MCF 10A (cell line): ENCODE data around the gene TLR5. TPM values are rescaled to one million over a fixed set of nuclear protein-coding genes. Genes with fewer than 3 reads are reported as not detected.

Source experiments
- Bru-seq: library from RNA; stranded (reverse); fragments of 400-500 nt; gene quantifications from one replicate; lab custom pipeline; 2021; lab: Mats Ljungman, UMichigan
- BruChase-seq, 2 experiments: library from RNA; stranded (reverse); fragments of 400-500 nt; gene quantifications; one replicate each; lab custom pipeline; 2021; lab: Mats Ljungman, UMichigan
- BruUV-seq: library from RNA; stranded (reverse); fragments of 400-500 nt; replicated peaks from 2 replicates; lab custom pipeline; 2021; lab: Mats Ljungman, UMichigan
- CTCF ChIA-PET: fragments of 300-600 bp; sonication (Branson Sonifier 250); formaldehyde crosslinking; extraction: SDS; loops from one replicate; lab custom pipeline; 2021; ENCODE audit warnings: antibody characterized with exemption, inconsistent platforms; lab: Yijun Ruan, JAX
- POLR2A ChIA-PET: fragments of 300-600, 350-650 bp; sonication (Branson Sonifier 250); formaldehyde crosslinking; extraction: SDS; loops from one replicate; lab custom pipeline; 2020; ENCODE audit warnings: antibody characterized with exemption, inconsistent platforms; lab: Yijun Ruan, JAX
- DNase-seq: peaks from one replicate; pipeline ENCODE4 v3.0.0-alpha.2; 2018; ENCODE audit not compliant: unreplicated experiment
- H3K27ac Mint-ChIP-seq: one replicate; pipeline ENCODE4 v1.8.0; 2022; ENCODE audit warnings: mild to moderate bottlenecking, low read depth, mixed read lengths; ENCODE audit not compliant: unreplicated experiment
- H3K27me3 Mint-ChIP-seq: one replicate; pipeline ENCODE4 v1.8.0; 2022; ENCODE audit warnings: mixed read lengths; ENCODE audit not compliant: insufficient read depth, unreplicated experiment
- H3K36me3 Mint-ChIP-seq: one replicate; pipeline ENCODE4 v1.8.0; 2022; ENCODE audit warnings: mild to moderate bottlenecking, moderate library complexity, mixed read lengths; ENCODE audit not compliant: insufficient read depth, unreplicated experiment
- H3K4me1 Mint-ChIP-seq: one replicate; pipeline ENCODE4 v1.8.0; 2022; ENCODE audit warnings: mixed read lengths; ENCODE audit not compliant: insufficient read depth, unreplicated experiment
- H3K4me3 Mint-ChIP-seq: one replicate; pipeline ENCODE4 v1.8.0; 2022; ENCODE audit warnings: mild to moderate bottlenecking, moderate library complexity, mixed read lengths; ENCODE audit not compliant: unreplicated experiment
- H3K9me3 Mint-ChIP-seq: one replicate; pipeline ENCODE4 v1.8.0; 2022; ENCODE audit warnings: mixed read lengths; ENCODE audit not compliant: unreplicated experiment
- intact Hi-C: fragments of 100-400 bp; cut with micrococcal nuclease; formaldehyde crosslinking; loops from 2 replicates; pipeline ENCODE4 v1.14.1; 2022
- long read RNA-seq: library from polyadenylated mRNA; stranded (forward); transcript quantifications from one replicate; pipeline ENCODE4 v2.0.0, GENCODE V29; 2022
- total RNA-seq: library from RNA; stranded (reverse); gene quantifications from 2 replicates; pipeline ENCODE4 v1.2.3, GENCODE V29; 2022
- TF ChIP-seq, protein P1 (sequence below): fragments of 200-600 bp; IDR thresholded peaks from one replicate; pipeline ENCODE4 v1.8.0; 2022; ENCODE audit warnings: antibody characterized with exemption, mild to moderate bottlenecking; ENCODE audit not compliant: unreplicated experiment

Gene TLR5
- total RNA-seq: 0.81 and 1.5 TPM in 2 replicates
- percentile 32 among the genes with signal in this experiment for Bru-seq, nascent RNA
- percentile 26 among the genes with signal in this experiment for BruChase-seq, experiment 1, labeled RNA remaining after a 6-hour chase
- BruChase-seq, experiment 2, labeled RNA remaining after a 2-hour chase: percentile 30 among the genes with signal in this experiment
- long read RNA-seq, partial matches to known transcripts: 0 of 2 reads
- long read RNA-seq, other reads (novel, unspliced or antisense): 2 of 2 reads

- intact Hi-C loops: no loop called here
- H3K9me3 Mint-ChIP-seq: peaks cover 13% of the 10 kb centered on the region
- BruUV-seq: no TSS peak
- ChIA-PET CTCF (interaction anchor here (0.6 to 15.7 kb wide), 15 partner anchors 9 to 565 kb away, joined by 3 to 324 read pairs (median 4); no protein-coding TSS in a partner anchor), POLR2A (interaction anchor here (0.7 to 1.8 kb wide), 4 partner anchors 8 to 407 kb away, joined by 3 to 10 read pairs (median 3); no protein-coding TSS in a partner anchor)
- TF ChIP-seq, protein P1, sequence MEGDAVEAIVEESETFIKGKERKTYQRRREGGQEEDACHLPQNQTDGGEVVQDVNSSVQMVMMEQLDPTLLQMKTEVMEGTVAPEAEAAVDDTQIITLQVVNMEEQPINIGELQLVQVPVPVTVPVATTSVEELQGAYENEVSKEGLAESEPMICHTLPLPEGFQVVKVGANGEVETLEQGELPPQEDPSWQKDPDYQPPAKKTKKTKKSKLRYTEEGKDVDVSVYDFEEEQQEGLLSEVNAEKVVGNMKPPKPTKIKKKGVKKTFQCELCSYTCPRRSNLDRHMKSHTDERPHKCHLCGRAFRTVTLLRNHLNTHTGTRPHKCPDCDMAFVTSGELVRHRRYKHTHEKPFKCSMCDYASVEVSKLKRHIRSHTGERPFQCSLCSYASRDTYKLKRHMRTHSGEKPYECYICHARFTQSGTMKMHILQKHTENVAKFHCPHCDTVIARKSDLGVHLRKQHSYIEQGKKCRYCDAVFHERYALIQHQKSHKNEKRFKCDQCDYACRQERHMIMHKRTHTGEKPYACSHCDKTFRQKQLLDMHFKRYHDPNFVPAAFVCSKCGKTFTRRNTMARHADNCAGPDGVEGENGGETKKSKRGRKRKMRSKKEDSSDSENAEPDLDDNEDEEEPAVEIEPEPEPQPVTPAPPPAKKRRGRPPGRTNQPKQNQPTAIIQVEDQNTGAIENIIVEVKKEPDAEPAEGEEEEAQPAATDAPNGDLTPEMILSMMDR: peak; percentile 96
- H3K27me3 Mint-ChIP-seq: no peaks in the 10 kb centered on the region
- peak; percentile 92 for DNase-seq
- H3K4me3 Mint-ChIP-seq: peak within 1 kb of the TSS; percentile 63
- no peak within 1 kb of the TSS for H3K27ac Mint-ChIP-seq
- peaks cover 6% of the 10 kb centered on the region for H3K36me3 Mint-ChIP-seq
- peaks cover 6% of the 10 kb centered on the region for H3K4me1 Mint-ChIP-seq
Observed at GRCh38 chr1:223142795-223143536, at the start of gene TLR5. TSS of gene TLR5 (minus strand) at chr1:223143248. CDS start at chr1:223113031, 30,217 bp downstream.

DNA sequence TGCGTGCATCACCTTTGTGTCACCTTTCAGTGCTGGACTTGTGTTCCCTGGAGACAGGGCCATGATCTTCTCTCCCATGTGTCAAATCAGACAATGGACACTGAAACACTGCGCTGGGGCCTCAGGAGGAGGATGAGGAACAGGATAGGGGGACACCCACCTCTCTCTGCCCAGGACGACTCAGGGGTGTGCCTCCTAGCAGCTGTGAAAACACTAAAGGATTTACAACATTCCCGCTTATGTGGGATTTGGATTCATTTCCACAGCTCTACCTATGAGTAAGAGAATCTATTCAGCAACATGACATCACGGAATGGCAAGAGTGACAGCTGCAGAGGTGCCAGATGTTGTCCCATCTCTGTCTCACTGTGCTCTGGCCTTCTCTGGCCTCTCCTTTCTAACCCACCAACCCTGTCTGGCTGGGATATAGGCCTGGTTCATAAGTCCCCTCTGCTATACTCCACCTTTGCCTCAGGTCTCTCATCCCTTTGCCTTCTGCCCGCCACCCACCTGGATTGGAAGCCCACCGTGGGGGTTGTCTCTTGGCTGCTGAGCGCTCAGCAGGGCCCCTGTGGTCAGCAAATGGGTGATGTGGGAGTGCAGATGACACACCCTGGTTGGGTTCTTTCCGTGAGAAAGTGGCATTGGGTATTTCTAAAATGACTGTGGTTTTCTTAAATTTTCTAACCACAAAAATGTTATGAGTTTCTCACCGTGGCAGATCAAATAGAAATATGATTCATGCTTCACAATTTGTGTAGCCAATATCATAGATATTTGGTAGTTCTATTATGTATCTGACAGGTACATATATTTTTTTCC is 47.1 kb upstream of the TLR5 start:
- H3K36me3 Mint-ChIP-seq: no peaks in the 10 kb centered on the region
- BruUV-seq: no TSS peak
- H3K4me3 Mint-ChIP-seq: peak overlapping the region; percentile 45
- TF ChIP-seq, protein P1: no peak
- ChIA-PET CTCF (interaction anchor here (0.7 to 1.0 kb wide), 2 partner anchors 8 to 168 kb away, joined by 3 read pairs; no protein-coding TSS in a partner anchor), POLR2A (interaction anchor here (0.6 to 1.7 kb wide), 3 partner anchors 10 to 56 kb away, joined by 3 to 7 read pairs (median 3); no protein-coding TSS in a partner anchor)
- intact Hi-C loops: loop anchor here (1.0 kb wide), 1 partner anchor 9 kb away; no protein-coding TSS in a partner anchor
- DNase-seq: peak; percentile 92
- H3K27me3 Mint-ChIP-seq: peaks cover 17% of the 10 kb centered on the region
- H3K4me1 Mint-ChIP-seq: peaks cover 16% of the 10 kb centered on the region
- peak overlapping the region; percentile 93 for H3K27ac Mint-ChIP-seq
- no peaks in the 10 kb centered on the region for H3K9me3 Mint-ChIP-seq

- DNase-seq: no peak
- Mint-ChIP-seq H3K36me3 (no peaks in the 10 kb centered on the region), H3K9me3 (no peaks in the 10 kb centered on the region), H3K4me1 (peaks cover 16% of the 10 kb centered on the region), H3K27ac (peak overlapping the region; percentile 93), H3K4me3 (peak overlapping the region; percentile 45), H3K27me3 (peaks cover 17% of the 10 kb centered on the region)
- ChIA-PET CTCF (interaction anchor here (0.5 to 1.0 kb wide), 2 partner anchors 59 to 169 kb away, joined by 3 read pairs; no protein-coding TSS in a partner anchor), POLR2A (interaction anchor here (0.6 to 1.7 kb wide), 3 partner anchors 9 to 56 kb away, joined by 3 to 7 read pairs (median 3); no protein-coding TSS in a partner anchor)
- BruUV-seq: no TSS peak
- intact Hi-C loops: no loop called here
- TF ChIP-seq, protein P1: no peak
Observed at GRCh38 chr1:223189525-223189902, 46.5 kb upstream of the TLR5 start.
